Measurements from ENCODE around the gene EGFR.

GRCh38 chr7:55063061-55063460 is 44.2 kb downstream of the EGFR start:
- TF ChIP-seq, protein P1, sequence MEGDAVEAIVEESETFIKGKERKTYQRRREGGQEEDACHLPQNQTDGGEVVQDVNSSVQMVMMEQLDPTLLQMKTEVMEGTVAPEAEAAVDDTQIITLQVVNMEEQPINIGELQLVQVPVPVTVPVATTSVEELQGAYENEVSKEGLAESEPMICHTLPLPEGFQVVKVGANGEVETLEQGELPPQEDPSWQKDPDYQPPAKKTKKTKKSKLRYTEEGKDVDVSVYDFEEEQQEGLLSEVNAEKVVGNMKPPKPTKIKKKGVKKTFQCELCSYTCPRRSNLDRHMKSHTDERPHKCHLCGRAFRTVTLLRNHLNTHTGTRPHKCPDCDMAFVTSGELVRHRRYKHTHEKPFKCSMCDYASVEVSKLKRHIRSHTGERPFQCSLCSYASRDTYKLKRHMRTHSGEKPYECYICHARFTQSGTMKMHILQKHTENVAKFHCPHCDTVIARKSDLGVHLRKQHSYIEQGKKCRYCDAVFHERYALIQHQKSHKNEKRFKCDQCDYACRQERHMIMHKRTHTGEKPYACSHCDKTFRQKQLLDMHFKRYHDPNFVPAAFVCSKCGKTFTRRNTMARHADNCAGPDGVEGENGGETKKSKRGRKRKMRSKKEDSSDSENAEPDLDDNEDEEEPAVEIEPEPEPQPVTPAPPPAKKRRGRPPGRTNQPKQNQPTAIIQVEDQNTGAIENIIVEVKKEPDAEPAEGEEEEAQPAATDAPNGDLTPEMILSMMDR (IDR thresholded peaks at IDR 0.05; ENCODE audit: low read length) = no peak
- TF ChIP-seq EZH2phosphoT487 (IDR thresholded peaks at IDR 0.05; ENCODE audit: low read length) = no peak
